MM.1S (cell line): ENCODE measurements around the gene SLCO1A2.

Source experiments
- DNase-seq: peaks from one replicate; pipeline ENCODE4 v3.0.0-alpha.2; 2015
- H2AFZ ChIP-seq: fragments of 300-600 bp; sonication (generic); 2 replicates; pipeline ENCODE4 v1.6.0; 2016; ENCODE audit warnings: antibody characterized with exemption, low read length
- H3F3A ChIP-seq: fragments of 300-600 bp; sonication (generic); 2 replicates; pipeline ENCODE4 v1.6.1; 2016; ENCODE audit warnings: mild to moderate bottlenecking, antibody characterized with exemption, low read length, moderate library complexity, mixed read lengths; ENCODE audit not compliant: insufficient read depth
- H3K27ac ChIP-seq: fragments of 300-600 bp; sonication (generic); 2 replicates; pipeline ENCODE4 v1.5.1; 2016; ENCODE audit warnings: mild to moderate bottlenecking, low read length
- H3K27me3 ChIP-seq: fragments of 300-600 bp; sonication (generic); replicated peaks from 2 replicates; pipeline ENCODE4 v1.6.0; 2016; ENCODE audit warnings: low read length; ENCODE audit not compliant: insufficient read depth
- H3K36me3 ChIP-seq: fragments of 300-600 bp; sonication (generic); replicated peaks from 2 replicates; pipeline ENCODE4 v1.6.1; 2016; ENCODE audit warnings: mild to moderate bottlenecking, low read length, mixed read lengths; ENCODE audit not compliant: insufficient read depth
- H3K4me1 ChIP-seq: fragments of 300-600 bp; sonication (generic); 2 replicates; pipeline ENCODE4 v1.6.1; 2016; ENCODE audit warnings: low read length, mixed read lengths
- H3K4me2 ChIP-seq: fragments of 300-600 bp; sonication (generic); 2 replicates; pipeline ENCODE4 v1.6.0; 2016; ENCODE audit warnings: low read depth, low read length
- H3K4me3 ChIP-seq: fragments of 300-600 bp; sonication (generic); 2 replicates; pipeline ENCODE4 v1.5.1; 2016; ENCODE audit warnings: low read length, mixed read lengths
- H3K79me2 ChIP-seq: fragments of 300-600 bp; sonication (generic); 2 replicates; pipeline ENCODE4 v1.6.1; 2016; ENCODE audit warnings: mixed run types, low read length, mixed read lengths
- H3K9ac ChIP-seq: fragments of 300-600 bp; sonication (generic); 2 replicates; pipeline ENCODE4 v1.6.1; 2016; ENCODE audit warnings: low read length, mixed read lengths
- H3K9me2 ChIP-seq: fragments of 300-600 bp; sonication (generic); replicated peaks from 2 replicates; pipeline ENCODE4 v1.6.1; 2016; ENCODE audit warnings: mild to moderate bottlenecking, low read length, mixed read lengths; ENCODE audit not compliant: insufficient read depth
- H3K9me3 ChIP-seq: fragments of 300-600 bp; sonication (generic); replicated peaks from 2 replicates; pipeline ENCODE4 v1.6.1; 2016; ENCODE audit warnings: mild to moderate bottlenecking, low read length, mixed read lengths; ENCODE audit not compliant: insufficient read depth
- H4K20me1 ChIP-seq: fragments of 300-600 bp; sonication (generic); 2 replicates; pipeline ENCODE4 v1.6.1; 2016; ENCODE audit warnings: mild to moderate bottlenecking, low read length, moderate library complexity, mixed read lengths; ENCODE audit not compliant: insufficient read depth
- EZH2 ChIP-seq: fragments of 300-600 bp; sonication (generic); optimal IDR thresholded peaks from 2 replicates; pipeline ENCODE3; 2017; ENCODE audit warnings: low read depth, mild to moderate bottlenecking, antibody characterized with exemption, low read length, mixed read lengths
- EZH2phosphoT487 ChIP-seq: fragments of 300-600 bp; sonication (generic); IDR thresholded peaks from 2 replicates; pipeline ENCODE4 v1.6.1; 2018; ENCODE audit warnings: antibody characterized with exemption, low read length
- TF ChIP-seq, protein P1 (sequence below): fragments of 300-600 bp; sonication (generic); IDR thresholded peaks from 2 replicates; pipeline ENCODE4 v1.5.1; 2016; ENCODE audit warnings: antibody characterized with exemption, low read length, mixed read lengths

Gene SLCO1A2

GRCh38 chr12:21353487-21353886, 18.8 kb upstream of the SLCO1A2 start:
- Histone ChIP-seq H3K4me2 (no peak overlapping the region), H3K27me3 (no peaks in the 10 kb centered on the region), H3K9me3 (no peaks in the 10 kb centered on the region), H3K9me2 (no peaks in the 10 kb centered on the region), H3K79me2 (no peaks in the 10 kb centered on the region), H3K27ac (no peak overlapping the region), H2AFZ (no peak overlapping the region), H4K20me1 (no peaks in the 10 kb centered on the region), H3K4me1 (no peaks in the 10 kb centered on the region), H3F3A (no peaks in the 10 kb centered on the region), H3K4me3 (no peak overlapping the region), H3K9ac (no peak overlapping the region), H3K36me3 (no peaks in the 10 kb centered on the region)
- no peak for DNase-seq
- TF ChIP-seq, protein P1, sequence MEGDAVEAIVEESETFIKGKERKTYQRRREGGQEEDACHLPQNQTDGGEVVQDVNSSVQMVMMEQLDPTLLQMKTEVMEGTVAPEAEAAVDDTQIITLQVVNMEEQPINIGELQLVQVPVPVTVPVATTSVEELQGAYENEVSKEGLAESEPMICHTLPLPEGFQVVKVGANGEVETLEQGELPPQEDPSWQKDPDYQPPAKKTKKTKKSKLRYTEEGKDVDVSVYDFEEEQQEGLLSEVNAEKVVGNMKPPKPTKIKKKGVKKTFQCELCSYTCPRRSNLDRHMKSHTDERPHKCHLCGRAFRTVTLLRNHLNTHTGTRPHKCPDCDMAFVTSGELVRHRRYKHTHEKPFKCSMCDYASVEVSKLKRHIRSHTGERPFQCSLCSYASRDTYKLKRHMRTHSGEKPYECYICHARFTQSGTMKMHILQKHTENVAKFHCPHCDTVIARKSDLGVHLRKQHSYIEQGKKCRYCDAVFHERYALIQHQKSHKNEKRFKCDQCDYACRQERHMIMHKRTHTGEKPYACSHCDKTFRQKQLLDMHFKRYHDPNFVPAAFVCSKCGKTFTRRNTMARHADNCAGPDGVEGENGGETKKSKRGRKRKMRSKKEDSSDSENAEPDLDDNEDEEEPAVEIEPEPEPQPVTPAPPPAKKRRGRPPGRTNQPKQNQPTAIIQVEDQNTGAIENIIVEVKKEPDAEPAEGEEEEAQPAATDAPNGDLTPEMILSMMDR, result no peak
- TF ChIP-seq EZH2phosphoT487 (no peak), EZH2 (no peak)

GRCh38 chr12:21350975-21351374, 16.3 kb upstream of the SLCO1A2 start:
- no peak for DNase-seq
- H3K4me1 ChIP-seq, result no peaks in the 10 kb centered on the region
- no peak overlapping the region for H3K4me2 ChIP-seq

GRCh38 chr12:21346542-21347205, 12.0 kb upstream of the SLCO1A2 start:
- no peaks in the 10 kb centered on the region for H3K79me2 ChIP-seq
- TF ChIP-seq, protein P1, result no peak
- TF ChIP-seq EZH2phosphoT487 (no peak), EZH2 (no peak)
- H3K9me3 ChIP-seq, result no peaks in the 10 kb centered on the region
- H3K27me3 ChIP-seq, result no peaks in the 10 kb centered on the region
- H3K4me3 ChIP-seq, result no peak overlapping the region
- H3K36me3 ChIP-seq, result no peaks in the 10 kb centered on the region
- H3K9ac ChIP-seq, result no peak overlapping the region
- no peak overlapping the region for H3K27ac ChIP-seq
- H3K4me1 ChIP-seq, result no peaks in the 10 kb centered on the region
- no peaks in the 10 kb centered on the region for H4K20me1 ChIP-seq
- no peaks in the 10 kb centered on the region for H3K9me2 ChIP-seq
- no peak overlapping the region for H2AFZ ChIP-seq
- no peaks in the 10 kb centered on the region for H3F3A ChIP-seq
- no peak for DNase-seq
- H3K4me2 ChIP-seq, result no peak overlapping the region

More at GRCh38 chr12:21350975-21351374, 16.3 kb upstream of the SLCO1A2 start:
- Histone ChIP-seq H3K27ac (no peak overlapping the region), H2AFZ (no peak overlapping the region), H3K36me3 (no peaks in the 10 kb centered on the region), H4K20me1 (no peaks in the 10 kb centered on the region), H3F3A (no peaks in the 10 kb centered on the region), H3K9ac (no peak overlapping the region), H3K9me2 (no peaks in the 10 kb centered on the region), H3K4me3 (no peak overlapping the region), H3K9me3 (no peaks in the 10 kb centered on the region), H3K79me2 (no peaks in the 10 kb centered on the region), H3K27me3 (no peaks in the 10 kb centered on the region)
- TF ChIP-seq EZH2 (no peak), EZH2phosphoT487 (no peak)
- TF ChIP-seq, protein P1, result no peak
